Measurements from ENCODE around the gene KCP.

Gene KCP

GRCh38 chr7:128859232-128860157 is 51.0 kb downstream of the KCP start:
- no peak for DNase-seq (ENCODE audit: low read depth in 1 of 2, low spot score in 1 of 2)

- DNase-seq (ENCODE audit: low read depth in 1 of 2, low spot score in 1 of 2): no peak
These were observed 51.9 kb downstream of the KCP start for GRCh38 chr7:128858380-128859231.

GRCh38 chr7:128856001-128856718 is 54.3 kb downstream of the KCP start:
- no peak for DNase-seq (ENCODE audit: low read depth in 1 of 2, low spot score in 1 of 2)

GRCh38 chr7:128855559-128855958 is 55.0 kb downstream of the KCP start:
- DNase-seq (ENCODE audit: low read depth in 1 of 2, low spot score in 1 of 2): no peak

GRCh38 chr7:128854396-128854795 is 56.1 kb downstream of the KCP start:
- no peak for DNase-seq (ENCODE audit: low read depth in 1 of 2, low spot score in 1 of 2)

GRCh38 chr7:128853799-128854198 is 56.7 kb downstream of the KCP start:
- DNase-seq (ENCODE audit: low read depth in 1 of 2, low spot score in 1 of 2): no peak

- DNase-seq (ENCODE audit: low read depth in 1 of 2, low spot score in 1 of 2): no peak
These were observed 57.8 kb downstream of the KCP start for GRCh38 chr7:128852537-128853254.

DNA sequence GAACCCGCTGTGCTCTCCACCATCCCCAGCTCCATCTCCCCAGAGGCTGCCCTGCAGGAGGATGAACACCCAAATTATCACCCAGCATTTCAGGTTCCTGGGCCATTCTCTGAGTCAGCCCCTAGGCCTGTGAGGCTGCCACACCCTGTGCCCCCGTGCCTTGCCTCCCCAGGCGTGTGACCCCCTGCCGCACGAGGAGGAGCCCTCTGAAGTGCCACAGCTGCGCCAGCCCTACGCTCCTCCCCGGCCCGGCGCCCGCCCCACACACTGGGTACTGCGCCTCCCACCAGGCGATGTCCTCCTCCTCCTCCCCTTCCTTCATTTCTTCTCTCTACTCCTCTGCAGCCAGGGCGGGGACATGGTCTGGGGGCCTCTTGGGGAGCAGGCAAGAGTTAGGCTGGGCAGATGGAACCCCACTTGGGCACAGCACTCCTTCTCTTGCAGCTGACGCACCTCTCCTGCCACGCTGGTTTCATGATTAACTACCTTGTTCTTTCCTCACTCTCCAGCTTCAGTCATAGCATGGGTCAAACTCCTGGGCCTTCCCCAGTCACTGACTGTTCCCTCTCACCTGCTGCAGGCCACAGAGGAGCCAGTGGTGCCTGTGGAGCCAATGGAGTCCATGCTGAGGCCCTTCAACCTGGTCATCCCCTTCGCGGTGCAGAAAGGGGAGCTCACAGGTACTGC is 60.6 kb downstream of the KCP start:
- DNase-seq (ENCODE audit: low read depth in 1 of 2, low spot score in 1 of 2): no peak

DNA sequence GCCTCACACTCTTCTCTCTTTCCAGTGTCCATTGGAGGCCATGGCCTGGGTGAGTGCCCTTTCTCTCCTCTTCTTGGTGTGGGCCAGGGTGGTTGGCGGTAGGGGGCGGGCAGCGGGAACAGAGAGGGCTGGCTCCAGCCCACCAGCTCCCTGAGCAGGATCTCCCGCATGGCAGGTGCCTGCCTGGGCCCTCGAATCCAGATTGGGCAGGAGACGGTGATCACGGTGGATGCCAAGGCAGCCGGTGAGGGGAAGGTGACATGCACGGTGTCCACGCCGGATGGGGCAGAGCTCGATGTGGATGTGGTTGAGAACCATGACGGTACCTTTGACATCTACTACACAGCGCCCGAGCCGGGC is 61.4 kb downstream of the KCP start:
- no peak for DNase-seq (ENCODE audit: low read depth in 1 of 2, low spot score in 1 of 2)

GRCh38 chr7:128848289-128849155 is 62.0 kb downstream of the KCP start:
- DNase-seq (ENCODE audit: low read depth in 1 of 2, low spot score in 1 of 2): no peak

- no peak for DNase-seq (ENCODE audit: low read depth in 1 of 2, low spot score in 1 of 2)
These were observed 62.7 kb downstream of the KCP start for GRCh38 chr7:128847721-128848211.

- no peak for DNase-seq (ENCODE audit: low read depth in 1 of 2, low spot score in 1 of 2)
These were observed 63.6 kb downstream of the KCP start for GRCh38 chr7:128846781-128847444.

DNA sequence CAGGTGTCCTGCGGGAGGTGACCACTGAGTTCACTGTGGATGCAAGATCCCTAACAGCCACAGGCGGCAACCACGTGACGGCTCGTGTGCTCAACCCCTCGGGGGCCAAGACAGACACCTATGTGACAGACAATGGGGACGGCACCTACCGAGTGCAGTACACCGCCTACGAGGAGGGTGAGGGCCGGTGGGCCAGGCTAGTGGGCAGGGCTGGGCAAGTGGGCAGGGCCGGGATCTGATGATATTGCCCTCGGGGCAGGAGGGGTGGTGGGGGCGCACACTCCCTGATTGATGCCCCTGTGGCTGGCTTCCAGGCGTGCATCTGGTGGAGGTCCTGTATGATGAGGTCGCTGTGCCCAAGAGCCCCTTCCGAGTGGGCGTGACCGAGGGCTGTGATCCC is 64.5 kb downstream of the KCP start:
- DNase-seq (ENCODE audit: low read depth in 1 of 2, low spot score in 1 of 2): no peak

DNA sequence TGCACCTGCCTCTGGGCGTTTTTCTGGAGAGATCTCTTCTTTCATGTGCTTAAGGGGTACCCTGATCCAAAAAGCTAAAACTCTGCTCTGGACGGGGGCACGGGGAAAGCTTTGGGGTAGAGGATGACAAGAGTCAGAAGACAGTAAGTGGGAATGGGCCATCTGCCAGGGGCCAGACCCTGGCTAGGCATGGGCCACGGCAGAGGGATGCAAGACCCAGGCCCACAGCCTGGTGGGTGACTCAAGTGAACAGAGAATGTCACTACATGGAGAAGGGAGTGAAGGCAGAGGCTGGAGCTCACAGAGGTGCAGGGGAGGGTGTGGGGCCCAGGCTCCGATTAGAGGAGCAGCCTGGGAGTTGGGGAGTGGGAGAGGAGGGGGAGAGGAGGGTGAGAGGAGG is 65.0 kb downstream of the KCP start:
- no peak for DNase-seq (ENCODE audit: low read depth in 1 of 2, low spot score in 1 of 2)

DNA sequence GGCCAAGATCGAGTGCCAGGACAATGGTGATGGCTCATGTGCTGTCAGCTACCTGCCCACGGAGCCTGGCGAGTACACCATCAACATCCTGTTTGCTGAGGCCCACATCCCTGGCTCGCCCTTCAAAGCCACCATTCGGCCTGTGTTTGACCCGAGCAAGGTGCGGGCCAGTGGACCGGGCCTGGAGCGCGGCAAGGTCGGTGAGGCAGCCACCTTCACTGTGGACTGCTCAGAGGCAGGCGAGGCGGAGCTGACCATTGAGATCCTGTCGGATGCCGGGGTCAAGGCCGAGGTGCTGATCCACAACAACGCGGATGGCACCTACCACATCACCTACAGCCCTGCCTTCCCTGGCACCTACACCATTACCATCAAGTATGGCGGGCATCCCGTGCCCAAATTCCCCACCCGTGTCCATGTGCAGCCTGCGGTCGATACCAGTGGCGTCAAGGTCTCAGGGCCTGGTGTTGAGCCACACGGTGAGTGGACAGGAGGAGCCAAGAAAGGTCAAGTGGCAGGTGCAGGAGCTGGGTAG is 65.7 kb downstream of the KCP start:
- DNase-seq (ENCODE audit: low read depth in 1 of 2, low spot score in 1 of 2): no peak

GRCh38 chr7:128843938-128844621 is 66.4 kb downstream of the KCP start:
- no peak for DNase-seq (ENCODE audit: low read depth in 1 of 2, low spot score in 1 of 2)

DNA sequence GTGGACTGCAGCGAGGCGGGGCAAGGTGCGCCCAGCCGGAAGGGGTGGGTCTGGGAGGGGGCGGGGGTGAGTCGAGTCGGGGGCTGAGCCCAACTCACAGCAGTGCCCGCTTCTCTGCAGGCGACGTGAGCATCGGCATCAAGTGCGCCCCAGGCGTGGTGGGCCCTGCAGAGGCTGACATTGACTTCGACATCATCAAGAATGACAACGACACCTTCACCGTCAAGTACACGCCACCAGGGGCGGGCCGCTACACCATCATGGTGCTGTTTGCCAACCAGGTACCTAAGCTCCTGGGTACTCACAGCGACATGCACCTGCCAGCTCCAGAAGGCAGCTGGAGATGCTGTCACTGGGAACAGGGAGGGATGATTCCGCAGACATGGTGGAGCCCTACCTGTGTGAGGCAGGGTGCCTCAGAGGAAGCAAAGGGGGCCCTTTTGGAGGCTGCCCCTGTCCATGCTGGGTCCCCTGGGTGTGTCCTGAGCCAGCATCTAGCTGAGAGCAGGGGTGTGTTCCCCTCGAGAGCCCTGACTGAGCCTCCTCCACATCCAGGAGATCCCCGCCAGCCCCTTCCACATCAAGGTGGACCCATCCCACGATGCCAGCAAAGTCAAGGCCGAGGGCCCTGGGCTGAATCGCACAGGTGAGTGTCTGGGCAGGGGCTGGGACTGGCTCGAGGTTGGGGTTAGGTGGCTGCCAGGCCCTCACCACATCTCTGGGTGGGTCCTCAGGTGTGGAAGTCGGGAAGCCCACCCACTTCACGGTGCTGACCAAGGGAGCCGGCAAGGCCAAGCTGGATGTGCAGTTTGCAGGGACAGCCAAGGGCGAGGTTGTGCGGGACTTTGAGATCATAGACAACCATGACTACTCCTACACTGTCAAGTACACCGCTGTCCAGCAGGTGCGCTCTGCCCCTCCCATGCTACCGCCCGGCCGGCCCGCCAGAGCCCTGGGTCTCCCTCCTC is 67.6 kb downstream of the KCP start:
- no peak for DNase-seq (ENCODE audit: low read depth in 1 of 2, low spot score in 1 of 2)

Measured in activated T-helper 1 cell treated with anti-CD3 and anti-CD28 coated beads, Interleukin-2, amount 50 U/mL, for 16 hours (primary cell).